NCI-H2171 treated with DMSO at 0.1 percent for 48 hours (cell line): ENCODE results near the gene POLD3.

Source experiments
- DNase-seq: peaks from one replicate; lab custom pipeline; 2025; lab: John Stamatoyannopoulos, UW

The POLD3 gene

GRCh38 chr11:74673693-74674360, 81.4 kb downstream of the POLD3 start:
- DNase-seq = no peak

GRCh38 chr11:74675761-74676160, 83.4 kb downstream of the POLD3 start:
- DNase-seq = no peak

- no peak for DNase-seq
These were observed 84.2 kb downstream of the POLD3 start for GRCh38 chr11:74676596-74676995.

GRCh38 chr11:74677131-74677530, 84.7 kb downstream of the POLD3 start:
- no peak for DNase-seq

GRCh38 chr11:74678041-74678440, 85.7 kb downstream of the POLD3 start:
- DNase-seq = no peak

GRCh38 chr11:74678591-74679512, 86.5 kb downstream of the POLD3 start:
- no peak for DNase-seq

- no peak for DNase-seq
These were observed 87.1 kb downstream of the POLD3 start for GRCh38 chr11:74679513-74679865.

GRCh38 chr11:74680035-74680671, 87.8 kb downstream of the POLD3 start:
- DNase-seq = no peak

- no peak for DNase-seq
These were observed 88.5 kb downstream of the POLD3 start for GRCh38 chr11:74680703-74681531.

GRCh38 chr11:74681686-74682651, 89.6 kb downstream of the POLD3 start:
- DNase-seq = no peak

- no peak for DNase-seq
These were observed 90.4 kb downstream of the POLD3 start for GRCh38 chr11:74682731-74683278.

- DNase-seq = no peak
These were observed 91.0 kb downstream of the POLD3 start for GRCh38 chr11:74683279-74683871.

- DNase-seq = no peak
These were observed 91.6 kb downstream of the POLD3 start for GRCh38 chr11:74683941-74684481.

- DNase-seq = no peak
These were observed 92.3 kb downstream of the POLD3 start for GRCh38 chr11:74684661-74685060.

GRCh38 chr11:74685338-74685737, 93.0 kb downstream of the POLD3 start:
- no peak for DNase-seq

- DNase-seq = no peak
These were observed 93.5 kb downstream of the POLD3 start for GRCh38 chr11:74685905-74686304.

- no peak for DNase-seq
These were observed 94.4 kb downstream of the POLD3 start for GRCh38 chr11:74686792-74687191.

GRCh38 chr11:74687237-74688023, 95.0 kb downstream of the POLD3 start:
- no peak for DNase-seq

GRCh38 chr11:74689666-74690065, 97.3 kb downstream of the POLD3 start:
- DNase-seq = no peak
